HepG2 (cell line): Measurements from ENCODE around the gene UFSP2. TPM values are rescaled to one million over a fixed set of nuclear protein-coding genes. Genes with fewer than 3 reads are reported as not detected.
A peak's percentile ranks its signal among the peaks of the same experiment; 100 is the strongest.

Experiments
- ATAC-seq: fragments of 200-7000 bp; cut with Tn5 transposase; 3 replicates; pipeline ENCODE4 v1.9.1; 2020; ENCODE audit warnings: mild to moderate bottlenecking, moderate library complexity
- BruUV-seq: library from RNA; stranded (reverse); fragments of 400-500 nt; replicated peaks from 2 replicates; lab custom pipeline; 2021; lab: Mats Ljungman, UMichigan
- CTCF ChIA-PET: fragments of 300-600 bp; formaldehyde crosslinking; extraction: SDS; loops from one replicate; lab custom pipeline; 2021; ENCODE audit warnings: low total read pairs, inconsistent platforms, low intra/inter-chr PET ratio; lab: Yijun Ruan, JAX
- POLR2A ChIA-PET: fragments of 350-600 bp; sonication (Branson Sonifier 250); formaldehyde crosslinking; loops from one replicate; lab custom pipeline; 2020; ENCODE audit warnings: antibody characterized with exemption, inconsistent platforms; lab: Yijun Ruan, JAX
- DNase-seq: peaks from one replicate; pipeline ENCODE4 v3.0.0-alpha.2; 2015; ENCODE audit warnings: low spot score
- FAIRE-seq: peaks from 3 replicates; lab custom pipeline; 2011; peaks lifted over from hg19 to GRCh38; lab: Jason Lieb, UNC
- H2AFZ ChIP-seq: one replicate; pipeline ENCODE4 v1.6.1; 2011; ENCODE audit warnings: low read length, inconsistent platforms
- H3K27ac ChIP-seq: fragments of 300-600 bp; 3 replicates; pipeline ENCODE4 v1.8.0; 2011; ENCODE audit warnings: mixed run types, mild to moderate bottlenecking, mixed read lengths, low read length, inconsistent platforms; ENCODE audit not compliant: insufficient read depth; ENCODE audit errors: extremely low read length
- H3K27me3 ChIP-seq, 2 experiments: fragments of 200-600 bp in 1 of 2; 2 replicates in 1 of 2; 3 replicates in 1 of 2; pipeline versions ENCODE4 v1.6.0 to v1.8.0; 2011; ENCODE audit warnings: low read length in 2 of 2, mild to moderate bottlenecking in 2 of 2, moderate library complexity in 2 of 2, inconsistent platforms in 1 of 2; ENCODE audit not compliant: insufficient read depth in 2 of 2, control insufficient read depth in 1 of 2
- H3K36me3 ChIP-seq, 2 experiments: fragments of 200-600 bp in 1 of 2; replicated peaks in 1 of 2; 2 replicates in 1 of 2; 3 replicates in 1 of 2; pipeline versions ENCODE4 v1.5.1 to v1.8.0; 2011; ENCODE audit warnings: low read length in 2 of 2, inconsistent platforms in 1 of 2; ENCODE audit not compliant: insufficient read depth in 2 of 2, control insufficient read depth in 1 of 2
- H3K4me1 ChIP-seq: 2 replicates; pipeline ENCODE4 v1.5.1; 2012; ENCODE audit warnings: low read length, inconsistent platforms; ENCODE audit not compliant: insufficient read depth
- H3K4me2 ChIP-seq: 2 replicates; pipeline ENCODE4 v1.6.0; 2011; ENCODE audit warnings: low read depth, low read length, inconsistent platforms
- H3K4me3 ChIP-seq, 3 experiments: fragments of 200-600 bp in 1 of 3; sonication (generic), shearing (Covaris generic) in 1 of 3; replicated peaks in 1 of 3; 2 replicates each; pipeline ENCODE4 v1.5.1; 2011 to 2016; ENCODE audit warnings: low read length in 3 of 3, inconsistent platforms in 2 of 3, low read depth in 2 of 3, mild to moderate bottlenecking in 2 of 3, control low read depth in 1 of 3, mixed read lengths in 1 of 3; ENCODE audit not compliant: insufficient read depth in 1 of 3
- H3K79me2 ChIP-seq: one replicate; pipeline ENCODE4 v1.6.1; 2011; ENCODE audit warnings: low read length, inconsistent platforms; ENCODE audit not compliant: insufficient read depth
- H3K9ac ChIP-seq: 2 replicates; pipeline ENCODE4 v1.6.0; 2011; ENCODE audit warnings: mild to moderate bottlenecking, low read depth, low read length, inconsistent platforms; ENCODE audit not compliant: insufficient read depth
- H3K9me3 ChIP-seq: 2 replicates; pipeline ENCODE4 v1.5.1; 2012; ENCODE audit warnings: mild to moderate bottlenecking, low read length
- H4K20me1 ChIP-seq: 2 replicates; pipeline ENCODE4 v1.6.0; 2011; ENCODE audit warnings: inconsistent platforms, mild to moderate bottlenecking, low read length, moderate library complexity; ENCODE audit not compliant: insufficient read depth
- CSRNP2 ChIP-seq: sonication (generic); formaldehyde crosslinking; conservative IDR thresholded peaks from 2 replicates; pipeline ENCODE4 v1.8.0; 2022; ENCODE audit warnings: low read depth, missing genetic modification reagents
- KDM6A ChIP-seq: IDR thresholded peaks from 2 replicates; pipeline ENCODE4 v1.6.1; 2016; ENCODE audit warnings: low read depth
- STAT6 ChIP-seq: sonication (generic); formaldehyde crosslinking; IDR thresholded peaks from 2 replicates; pipeline ENCODE4 v1.4.0; 2020; ENCODE audit warnings: missing genetic modification reagents, mild to moderate bottlenecking, borderline replicate concordance
- ZBTB10 ChIP-seq: sonication (generic); formaldehyde crosslinking; IDR thresholded peaks from 2 replicates; pipeline ENCODE4 v1.4.0; 2020; ENCODE audit warnings: missing genetic modification reagents, borderline replicate concordance
- ZKSCAN1 ChIP-seq: fragments of 150-350 bp; IDR thresholded peaks from 2 replicates; pipeline ENCODE4 v1.6.1; 2014; ENCODE audit warnings: low read length
- ZNF318 ChIP-seq: sonication (generic); formaldehyde crosslinking; IDR thresholded peaks from 2 replicates; pipeline ENCODE4 v1.4.0; 2020; ENCODE audit warnings: mild to moderate bottlenecking, missing genetic modification reagents
- ZNF547 ChIP-seq: sonication (generic); formaldehyde crosslinking; IDR thresholded peaks from 2 replicates; pipeline ENCODE4 v1.5.1; 2020; ENCODE audit warnings: mild to moderate bottlenecking, missing genetic modification reagents
- WGBS: methylation state at CpG from one replicate; pipeline ENCODE4 v1.1.6; 2017; ENCODE audit warnings: low lambda C conversion rate; 5-methylcytosine and 5-hydroxymethylcytosine counted together
- in situ Hi-C: cut with HindIII; loops from 2 replicates; pipeline ENCODE4 v1.10.0; 2017; ENCODE audit warnings: low pct_unique_long_range_greater_than_20kb; ENCODE audit not compliant: extremely low pct_ligation_motif_present
- intact Hi-C: fragments of 100-400 bp; cut with micrococcal nuclease; formaldehyde crosslinking; loops from one replicate; pipeline ENCODE4 v1.10.0; 2022; ENCODE audit not compliant: unreplicated experiment
- polyA plus RNA-seq, 8 experiments: library from polyadenylated mRNA; depleted of rRNA in 3 of 8; stranded (reverse) in 7 of 8; unstranded in 1 of 8; fragments of >200 nt; fragmentation: Illumina TruSeq in 4 of 8; extraction: Trizol in 4 of 8; gene quantifications; 2 replicates each; pipeline versions ENCODE4 v1.2.1 to v1.2.3, GENCODE V29; 2011 to 2016; ENCODE audit warnings: low read depth in 4 of 8, missing spikeins in 1 of 8, mixed read lengths in 1 of 8; ENCODE audit not compliant: insufficient read depth in 1 of 8
- total RNA-seq, 5 experiments: library from RNA; depleted of rRNA; stranded (reverse); fragments of >200 nt; fragmentation: Illumina TruSeq; extraction: Trizol; gene quantifications; 2 replicates each; pipeline ENCODE4 v1.2.3, GENCODE V29; 2016; ENCODE audit warnings: low read depth in 1 of 5

UFSP2 gene
- total and polyA plus RNA-seq, 2 of the 13 experiments (the other 11 are each of a cell fraction or from before 2014, with no cell fraction given), result 24.1 to 32.3 TPM

GRCh38 chr4:185394568-185395237 is 31.1 kb downstream of the UFSP2 start:
- peaks cover 2 to 10% of the 10 kb centered on the region in 2 experiments; a peak in 3 of 5 replicates for H3K36me3 ChIP-seq
- ATAC-seq, result no peak
- ChIA-PET CTCF (no interaction called here), POLR2A (no interaction called here)
- peaks cover 43% of the 10 kb centered on the region for H3K4me1 ChIP-seq
- intact Hi-C loops, result loop anchor here (5.0 kb wide), 1 partner anchor 192 kb away; the partner anchor contains the start of gene CFAP97
- peaks cover 2% of the 10 kb centered on the region for H3K79me2 ChIP-seq
- H3K9ac ChIP-seq, result peak overlapping the region; percentile 77; the same call in 1 of the 2 replicates
- no TSS peak for BruUV-seq
- H2AFZ ChIP-seq, result no peak overlapping the region
- FAIRE-seq, result no peak
- H3K27ac ChIP-seq, result peak overlapping the region; percentile 95
- H4K20me1 ChIP-seq, result no peaks in the 10 kb centered on the region; the same call in 1 of the 2 replicates
- H3K27me3 ChIP-seq, result no peaks in the 10 kb centered on the region
- no peak for DNase-seq
- H3K4me2 ChIP-seq, result peak overlapping the region; percentile 81
- no peaks in the 10 kb centered on the region for H3K9me3 ChIP-seq
- WGBS, result 94% methylated on average over 12 of the region's 12 CpGs
- in situ Hi-C loops, result no loop called here
- H3K4me3 ChIP-seq, result peak overlapping the region in 2 of 3 experiments; percentile 52 to 71; a peak in 2 of 6 replicates
- TF ChIP-seq ZNF318 (CRISPR knock-in tag) (no peak), KDM6A (CRISPR knock-in tag) (no peak), STAT6 (no peak), ZNF547 (CRISPR knock-in tag) (no peak), ZBTB10 (CRISPR knock-in tag) (no peak), ZKSCAN1 (no peak), CSRNP2 (CRISPR knock-in tag) (no peak)
